Parathyroid adenoma (tissue), 2 donors: ENCODE measurements around the gene BGLAP.

Source experiments
- H2AFZ ChIP-seq: fragments of 300-600 bp; sonication (generic); one replicate; pipeline ENCODE4 v1.7.0; 2017; ENCODE audit warnings: antibody characterized with exemption, mild to moderate bottlenecking
- H3K27ac ChIP-seq: fragments of 300-600 bp; sonication (generic); one replicate; pipeline ENCODE4 v1.7.0; 2017
- H3K27me3 ChIP-seq: fragments of 300-600 bp; sonication (generic); one replicate; pipeline ENCODE4 v1.7.0; 2017; ENCODE audit warnings: low read length; ENCODE audit not compliant: control insufficient read depth, insufficient read depth
- H3K36me3 ChIP-seq: fragments of 300-600 bp; sonication (generic); one replicate; pipeline ENCODE4 v1.7.0; 2017; ENCODE audit warnings: low read length; ENCODE audit not compliant: control insufficient read depth, insufficient read depth
- H3K4me1 ChIP-seq: fragments of 300-600 bp; sonication (generic); one replicate; pipeline ENCODE4 v1.7.0; 2017; ENCODE audit warnings: control low read depth
- H3K4me2 ChIP-seq: fragments of 300-600 bp; sonication (generic); one replicate; pipeline ENCODE4 v1.7.0; 2017; ENCODE audit warnings: low read length
- H3K4me3 ChIP-seq: fragments of 300-600 bp; sonication (generic); one replicate; pipeline ENCODE4 v1.7.0; 2017; ENCODE audit warnings: low read depth, low read length
- H3K79me2 ChIP-seq: fragments of 300-600 bp; sonication (generic); one replicate; pipeline ENCODE4 v1.7.0; 2017; ENCODE audit warnings: control low read depth
- H3K9ac ChIP-seq: fragments of 300-600 bp; sonication (generic); one replicate; pipeline ENCODE4 v1.7.0; 2017; ENCODE audit warnings: mild to moderate bottlenecking
- H3K9me3 ChIP-seq: fragments of 300-600 bp; sonication (generic); one replicate; pipeline ENCODE4 v1.7.0; 2017; ENCODE audit warnings: low read length; ENCODE audit not compliant: control insufficient read depth
- CTCF ChIP-seq: fragments of 300-600 bp; sonication (generic); IDR thresholded peaks from one replicate; pipeline ENCODE4 v1.7.0; 2017; ENCODE audit warnings: antibody characterized with exemption, mild to moderate bottlenecking
- donor health status: primary hyperparathyroidism.

BGLAP gene

GRCh38 chr1:156230473-156230837, 11.5 kb upstream of the BGLAP start:
- Histone ChIP-seq H3K79me2 (no peaks in the 10 kb centered on the region), H3K27ac (no peak overlapping the region), H3K9me3 (no peaks in the 10 kb centered on the region), H3K9ac (no peak overlapping the region), H3K4me2 (no peak overlapping the region), H3K4me1 (no peaks in the 10 kb centered on the region), H3K4me3 (no peak overlapping the region), H3K36me3 (no peaks in the 10 kb centered on the region), H2AFZ (no peak overlapping the region), H3K27me3 (no peaks in the 10 kb centered on the region)
- no peak for TF ChIP-seq CTCF

- H3K36me3 ChIP-seq = no peaks in the 10 kb centered on the region
- no peaks in the 10 kb centered on the region for H3K4me1 ChIP-seq
- H3K27ac ChIP-seq = no peak overlapping the region
- H3K9me3 ChIP-seq = no peaks in the 10 kb centered on the region
- no peak overlapping the region for H3K4me3 ChIP-seq
- H3K79me2 ChIP-seq = no peaks in the 10 kb centered on the region
- H2AFZ ChIP-seq = no peak overlapping the region
- TF ChIP-seq CTCF = no peak
- no peaks in the 10 kb centered on the region for H3K27me3 ChIP-seq
- no peak overlapping the region for H3K4me2 ChIP-seq
- H3K9ac ChIP-seq = no peak overlapping the region
Observed at GRCh38 chr1:156232201-156232894, 9.6 kb upstream of the BGLAP start.

GRCh38 chr1:156233426-156234127, 8.4 kb upstream of the BGLAP start:
- Histone ChIP-seq H3K9me3 (no peaks in the 10 kb centered on the region), H3K79me2 (no peaks in the 10 kb centered on the region), H3K27me3 (no peaks in the 10 kb centered on the region), H3K4me3 (no peak overlapping the region), H3K4me2 (no peak overlapping the region), H3K9ac (no peak overlapping the region), H3K27ac (no peak overlapping the region), H3K36me3 (no peaks in the 10 kb centered on the region), H3K4me1 (no peaks in the 10 kb centered on the region), H2AFZ (no peak overlapping the region)
- no peak for TF ChIP-seq CTCF

- no peak overlapping the region for H3K4me2 ChIP-seq
- H3K4me1 ChIP-seq = no peaks in the 10 kb centered on the region
- H3K9me3 ChIP-seq = no peaks in the 10 kb centered on the region
- no peak overlapping the region for H3K27ac ChIP-seq
- no peaks in the 10 kb centered on the region for H3K36me3 ChIP-seq
- no peak overlapping the region for H3K4me3 ChIP-seq
- H3K9ac ChIP-seq = no peak overlapping the region
- no peaks in the 10 kb centered on the region for H3K79me2 ChIP-seq
- TF ChIP-seq CTCF = no peak
- H2AFZ ChIP-seq = no peak overlapping the region
- H3K27me3 ChIP-seq = no peaks in the 10 kb centered on the region
Observed at GRCh38 chr1:156236164-156236563, 5.8 kb upstream of the BGLAP start.

- H3K36me3 ChIP-seq = no peaks in the 10 kb centered on the region
- no peak overlapping the region for H2AFZ ChIP-seq
- H3K4me3 ChIP-seq = no peak overlapping the region
- no peaks in the 10 kb centered on the region for H3K79me2 ChIP-seq
- no peaks in the 10 kb centered on the region for H3K27me3 ChIP-seq
- no peak overlapping the region for H3K4me2 ChIP-seq
- H3K9ac ChIP-seq = no peak overlapping the region
- H3K4me1 ChIP-seq = no peaks in the 10 kb centered on the region
- no peak for TF ChIP-seq CTCF
- H3K9me3 ChIP-seq = no peaks in the 10 kb centered on the region
- H3K27ac ChIP-seq = no peak overlapping the region
Observed at GRCh38 chr1:156238248-156238647, 3.7 kb upstream of the BGLAP start.
